Trophoblast cell (in vitro differentiated cells and primary cell): ENCODE data around the gene GPR68.

ENCODE experiments used
- DNase-seq, 2 donors: peaks; one replicate each; pipeline ENCODE4 v3.0.0-alpha.2; 2016
- H2AFZ ChIP-seq: 2 replicates; pipeline ENCODE4 v1.6.1; 2013; ENCODE audit warnings: low read length, moderate library complexity, mild to moderate bottlenecking; ENCODE audit not compliant: insufficient read depth, poor library complexity
- H2AK5ac ChIP-seq: 2 replicates; pipeline ENCODE4 v1.6.1; 2013; ENCODE audit warnings: mild to moderate bottlenecking, low read length
- H2BK120ac ChIP-seq: 2 replicates; pipeline ENCODE4 v1.6.1; 2013; ENCODE audit warnings: low read length, mild to moderate bottlenecking, moderate library complexity; ENCODE audit not compliant: insufficient read depth, poor library complexity
- H2BK12ac ChIP-seq: 2 replicates; pipeline ENCODE4 v1.6.1; 2013; ENCODE audit warnings: mild to moderate bottlenecking, low read length, moderate library complexity
- H2BK5ac ChIP-seq: 2 replicates; pipeline ENCODE4 v1.6.1; 2013; ENCODE audit warnings: low read length, low read depth, moderate library complexity, mild to moderate bottlenecking; ENCODE audit not compliant: poor library complexity
- H3K14ac ChIP-seq: 2 replicates; pipeline ENCODE4 v1.6.1; 2013; ENCODE audit warnings: mild to moderate bottlenecking, low read length
- H3K18ac ChIP-seq: 2 replicates; pipeline ENCODE4 v1.6.1; 2013; ENCODE audit warnings: mild to moderate bottlenecking, low read length
- H3K23ac ChIP-seq: 2 replicates; pipeline ENCODE4 v1.6.1; 2013; ENCODE audit warnings: low read length
- H3K27ac ChIP-seq: 2 replicates; pipeline ENCODE4 v1.5.1; 2013; ENCODE audit warnings: low read depth, mild to moderate bottlenecking, inconsistent platforms, low read length, moderate library complexity
- H3K27me3 ChIP-seq: 2 replicates; pipeline ENCODE4 v1.6.1; 2013; ENCODE audit warnings: inconsistent platforms, mild to moderate bottlenecking, low read length, moderate library complexity; ENCODE audit not compliant: insufficient read depth
- H3K36me3 ChIP-seq, 2 experiments: 1 replicate in 1 of 2; 2 replicates in 1 of 2; pipeline ENCODE4 v1.6.1; 2013; ENCODE audit warnings: low read length in 2 of 2, mild to moderate bottlenecking in 2 of 2, moderate library complexity in 1 of 2; ENCODE audit not compliant: insufficient read depth in 2 of 2, control insufficient read depth in 1 of 2
- H3K4ac ChIP-seq: 2 replicates; pipeline ENCODE4 v1.6.1; 2013; ENCODE audit warnings: low read depth, mild to moderate bottlenecking, low read length, moderate library complexity
- H3K4me1 ChIP-seq, 2 experiments: 1 replicate in 1 of 2; 2 replicates in 1 of 2; pipeline ENCODE4 v1.6.1; 2013; ENCODE audit warnings: low read length in 2 of 2, mild to moderate bottlenecking in 2 of 2, moderate library complexity in 1 of 2; ENCODE audit not compliant: insufficient read depth in 2 of 2, control insufficient read depth in 1 of 2
- H3K4me2 ChIP-seq: 2 replicates; pipeline ENCODE4 v1.6.1; 2013; ENCODE audit warnings: inconsistent platforms, mild to moderate bottlenecking, low read length, moderate library complexity
- H3K4me3 ChIP-seq: 2 replicates; pipeline ENCODE4 v1.5.1; 2013; ENCODE audit warnings: mild to moderate bottlenecking, low read depth, low read length, inconsistent platforms
- H3K79me1 ChIP-seq: one replicate; pipeline ENCODE4 v1.6.1; 2013; ENCODE audit warnings: low read length
- H3K79me2 ChIP-seq: 2 replicates; pipeline ENCODE4 v1.6.1; 2013; ENCODE audit warnings: low read length, mild to moderate bottlenecking; ENCODE audit not compliant: control insufficient read depth, insufficient read depth, poor library complexity
- H3K9ac ChIP-seq: 2 replicates; pipeline ENCODE4 v1.6.1; 2013; ENCODE audit warnings: mild to moderate bottlenecking, low read length
- H3K9me3 ChIP-seq: 2 replicates; pipeline ENCODE4 v1.6.1; 2013; ENCODE audit warnings: low read depth, mild to moderate bottlenecking, control low read depth, inconsistent platforms, low read length; ENCODE audit not compliant: insufficient read depth
- H4K12ac ChIP-seq: 2 replicates; pipeline ENCODE4 v1.6.1; 2013; ENCODE audit warnings: low read depth, mild to moderate bottlenecking, low read length, moderate library complexity
- H4K8ac ChIP-seq: 2 replicates; pipeline ENCODE4 v1.6.1; 2013; ENCODE audit warnings: low read depth, mild to moderate bottlenecking, low read length, moderate library complexity
- H4K91ac ChIP-seq: one replicate; pipeline ENCODE4 v1.6.1; 2013; ENCODE audit warnings: low read depth, mild to moderate bottlenecking, low read length, moderate library complexity
- WGBS: extraction: QIAGEN DNeasy Blood & Tissue Kit; methylation state at CpG from one replicate; pipeline ENCODE4 v1.1.7; 2013; ENCODE audit warnings: missing lambda C conversion rate; ENCODE audit not compliant: insufficient read length, insufficient coverage; ENCODE audit errors: extremely low coverage; 5-methylcytosine and 5-hydroxymethylcytosine counted together

The GPR68 gene

DNA sequence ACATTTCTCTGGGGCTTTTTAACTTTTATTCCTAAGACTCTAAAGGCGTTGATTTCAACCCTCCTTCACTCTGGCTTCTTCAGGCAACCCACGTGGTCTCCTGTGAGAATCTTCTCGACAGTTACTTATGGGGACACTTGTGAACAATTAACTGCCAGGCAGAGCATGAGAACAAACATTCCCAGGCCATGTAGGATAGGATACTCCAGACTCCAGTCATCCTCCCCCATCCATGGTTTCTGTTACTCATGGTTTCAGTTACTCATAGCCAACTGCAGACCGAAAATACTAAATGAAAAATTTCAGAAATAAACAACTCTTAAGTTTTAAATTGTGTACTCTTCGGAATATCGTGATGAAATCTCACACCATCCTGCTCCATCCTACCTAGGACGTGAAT, 19.5 kb downstream of the GPR68 start:
- Histone ChIP-seq H3K9ac (no peak overlapping the region), H3K9me3 (no peaks in the 10 kb centered on the region), H3K27ac (no peak overlapping the region), H2BK120ac (no peak overlapping the region), H3K4me1 (peaks cover 0 to 4% of the 10 kb centered on the region in 2 experiments), H3K4me3 (no peak overlapping the region), H2AFZ (no peak overlapping the region), H4K12ac (no peak overlapping the region), H3K27me3 (no peaks in the 10 kb centered on the region), H3K23ac (no peak overlapping the region), H3K14ac (no peak overlapping the region), H3K79me2 (no peaks in the 10 kb centered on the region), H3K4me2 (no peak overlapping the region), H4K91ac (no peak overlapping the region), H3K4ac (no peak overlapping the region), H4K8ac (no peak overlapping the region), H2BK12ac (no peak overlapping the region), H3K36me3 (peaks cover 0 to 6% of the 10 kb centered on the region in 2 experiments), H3K79me1 (no peaks in the 10 kb centered on the region), H2BK5ac (no peak overlapping the region), H2AK5ac (no peak overlapping the region), H3K18ac (no peak overlapping the region)
- no peak for DNase-seq
- no CpG with 5 or more reads among the region's 7 CpGs for WGBS

DNA sequence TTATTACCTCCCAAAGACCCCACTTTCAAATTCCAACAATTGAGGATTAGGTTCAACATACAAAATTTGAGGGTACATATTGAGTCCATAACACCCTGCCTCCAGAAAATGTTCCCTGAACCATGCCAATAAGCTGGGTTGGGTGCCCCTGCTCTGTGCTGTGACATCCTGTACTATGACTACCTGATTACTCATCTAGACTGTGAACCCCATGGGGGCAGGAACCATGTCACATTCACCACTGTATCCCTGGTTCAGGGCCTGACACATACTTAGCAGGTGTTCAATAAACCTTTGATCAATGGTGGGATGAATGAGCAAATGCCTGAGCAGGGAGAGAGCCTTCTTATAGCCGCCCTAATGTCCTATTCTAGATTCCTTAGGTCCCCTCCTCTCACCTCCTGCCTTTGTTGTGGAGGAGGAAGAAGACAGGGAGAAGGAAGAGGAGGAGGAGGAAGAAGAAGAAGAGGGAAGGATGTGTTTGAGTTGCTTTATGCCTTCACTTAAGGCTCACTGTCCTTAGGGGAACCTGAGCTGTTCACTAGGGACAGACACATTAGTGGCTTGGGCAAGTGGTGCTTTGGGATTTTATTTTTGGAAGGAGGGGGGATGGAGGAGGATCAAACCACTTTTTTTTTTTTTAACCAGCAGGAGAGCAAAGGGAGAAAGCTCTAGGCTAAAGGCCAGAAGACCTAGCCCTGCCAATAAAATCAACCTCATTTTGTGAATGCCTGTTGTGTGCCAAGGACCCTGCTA, 21.3 kb downstream of the GPR68 start:
- no peak overlapping the region for H3K9ac ChIP-seq

DNA sequence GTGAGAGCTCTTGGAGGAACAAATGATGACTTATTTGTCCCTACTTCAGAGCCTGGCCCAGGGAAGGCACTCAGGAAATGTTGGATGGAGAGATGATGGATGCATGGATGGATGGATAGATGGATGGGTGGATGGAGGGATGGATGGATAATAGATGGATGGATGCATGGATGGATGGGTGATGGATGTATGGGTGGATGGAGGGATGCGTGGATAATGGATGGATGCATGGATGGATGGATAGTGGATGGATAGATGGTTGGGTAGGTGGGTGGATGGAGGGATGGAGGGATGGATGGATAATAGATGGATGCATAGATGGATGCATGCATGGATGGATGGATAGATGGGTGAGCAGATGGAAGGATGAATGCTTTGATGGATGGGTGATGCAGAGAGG, 23.2 kb downstream of the GPR68 start:
- H2AFZ ChIP-seq, result no peak overlapping the region
- no peaks in the 10 kb centered on the region for H3K9me3 ChIP-seq
- no peak overlapping the region for H4K8ac ChIP-seq
- H3K27ac ChIP-seq, result no peak overlapping the region
- WGBS, result 100% methylated on average over 1 of the region's 1 CpG
- H3K9ac ChIP-seq, result no peak overlapping the region
- H4K91ac ChIP-seq, result no peak overlapping the region
- no peak overlapping the region for H2AK5ac ChIP-seq
- H2BK12ac ChIP-seq, result no peak overlapping the region
- no peak overlapping the region for H2BK120ac ChIP-seq
- peaks cover 0 to 6% of the 10 kb centered on the region in 2 experiments for H3K36me3 ChIP-seq
- no peak overlapping the region for H3K14ac ChIP-seq
- no peak overlapping the region for H3K4me3 ChIP-seq
- DNase-seq, result no peak
- H3K4me2 ChIP-seq, result no peak overlapping the region
- no peak overlapping the region for H3K18ac ChIP-seq
- no peak overlapping the region for H4K12ac ChIP-seq
- H3K4ac ChIP-seq, result no peak overlapping the region
- no peaks in the 10 kb centered on the region for H3K27me3 ChIP-seq
- no peak overlapping the region for H2BK5ac ChIP-seq
- no peak overlapping the region for H3K23ac ChIP-seq
- H3K79me1 ChIP-seq, result no peaks in the 10 kb centered on the region
- peaks cover 4% of the 10 kb centered on the region in 2 experiments for H3K4me1 ChIP-seq
- H3K79me2 ChIP-seq, result no peaks in the 10 kb centered on the region

More for the DNA sequence above, 21.3 kb downstream of the GPR68 start:
- H3K23ac ChIP-seq, result no peak overlapping the region
- no peak overlapping the region for H2AK5ac ChIP-seq
- H3K4me3 ChIP-seq, result no peak overlapping the region
- peaks cover 0 to 4% of the 10 kb centered on the region in 2 experiments for H3K4me1 ChIP-seq
- no peaks in the 10 kb centered on the region for H3K79me1 ChIP-seq
- H3K27ac ChIP-seq, result no peak overlapping the region
- H3K79me2 ChIP-seq, result no peaks in the 10 kb centered on the region
- no peaks in the 10 kb centered on the region for H3K9me3 ChIP-seq
- no peak overlapping the region for H3K4ac ChIP-seq
- no peaks in the 10 kb centered on the region for H3K27me3 ChIP-seq
- no peak overlapping the region for H2BK12ac ChIP-seq
- no peak overlapping the region for H4K8ac ChIP-seq
- WGBS, result no CpG with 5 or more reads among the region's 1 CpG
- H4K91ac ChIP-seq, result no peak overlapping the region
- no peak for DNase-seq
- H3K4me2 ChIP-seq, result no peak overlapping the region
- H2AFZ ChIP-seq, result no peak overlapping the region
- H4K12ac ChIP-seq, result no peak overlapping the region
- no peak overlapping the region for H3K14ac ChIP-seq
- H3K36me3 ChIP-seq, result peaks cover 0 to 6% of the 10 kb centered on the region in 2 experiments
- H3K18ac ChIP-seq, result no peak overlapping the region
- H2BK120ac ChIP-seq, result no peak overlapping the region
- no peak overlapping the region for H2BK5ac ChIP-seq

- Histone ChIP-seq H2BK12ac (no peak overlapping the region), H4K12ac (no peak overlapping the region), H2AFZ (no peak overlapping the region), H2BK120ac (no peak overlapping the region), H3K9me3 (no peaks in the 10 kb centered on the region), H3K23ac (no peak overlapping the region), H3K36me3 (peaks cover 2 to 6% of the 10 kb centered on the region in 2 experiments), H3K4me2 (no peak overlapping the region), H3K27me3 (no peaks in the 10 kb centered on the region), H3K27ac (no peak overlapping the region), H3K18ac (no peak overlapping the region), H3K4me3 (no peak overlapping the region), H3K4me1 (peaks cover 4% of the 10 kb centered on the region in 2 experiments), H3K4ac (no peak overlapping the region), H3K79me1 (no peaks in the 10 kb centered on the region), H3K9ac (no peak overlapping the region), H2BK5ac (no peak overlapping the region), H3K79me2 (no peaks in the 10 kb centered on the region), H2AK5ac (no peak overlapping the region), H4K8ac (no peak overlapping the region), H3K14ac (no peak overlapping the region), H4K91ac (no peak overlapping the region)
- WGBS, result no CpG with 5 or more reads among the region's 9 CpGs
- DNase-seq, result no peak
Observed at GRCh38 chr14:91220581-91221000, 23.9 kb downstream of the GPR68 start.
